ENCODE data around the gene CRYGA.

CRYGA gene

GRCh38 chr2:208156439-208156838 lies 7.0 kb downstream of the CRYGA start:
- DNase-seq (ENCODE audit: extremely low read depth, low read depth), result no peak

GRCh38 chr2:208153156-208153555 lies 10.2 kb downstream of the CRYGA start:
- no peak for DNase-seq (ENCODE audit: extremely low read depth, low read depth)
- no peak for TF ChIP-seq CTCF (IDR thresholded peaks at IDR 0.05; ENCODE audit: low read depth, low read length)

More at GRCh38 chr2:208156439-208156838, 7.0 kb downstream of the CRYGA start:
- TF ChIP-seq CTCF (IDR thresholded peaks at IDR 0.05; ENCODE audit: low read depth, low read length), result no peak

GRCh38 chr2:208150956-208151355 lies 12.4 kb downstream of the CRYGA start:
- DNase-seq (ENCODE audit: extremely low read depth, low read depth), result no peak
- TF ChIP-seq CTCF (IDR thresholded peaks at IDR 0.05; ENCODE audit: low read depth, low read length), result no peak

- DNase-seq (ENCODE audit: extremely low read depth, low read depth), result no peak
- TF ChIP-seq CTCF (IDR thresholded peaks at IDR 0.05; ENCODE audit: low read depth, low read length), result no peak
Observed at GRCh38 chr2:208150094-208150493, 13.3 kb downstream of the CRYGA start.

GRCh38 chr2:208148803-208149202 lies 14.6 kb downstream of the CRYGA start:
- no peak for DNase-seq (ENCODE audit: extremely low read depth, low read depth)

GRCh38 chr2:208147759-208148158 lies 15.6 kb downstream of the CRYGA start:
- TF ChIP-seq CTCF (IDR thresholded peaks at IDR 0.05; ENCODE audit: low read depth, low read length), result no peak
- no peak for DNase-seq (ENCODE audit: extremely low read depth, low read depth)

More at GRCh38 chr2:208148803-208149202, 14.6 kb downstream of the CRYGA start:
- no peak for TF ChIP-seq CTCF (IDR thresholded peaks at IDR 0.05; ENCODE audit: low read depth, low read length)

- DNase-seq (ENCODE audit: extremely low read depth, low read depth), result no peak
- TF ChIP-seq CTCF (IDR thresholded peaks at IDR 0.05; ENCODE audit: low read depth, low read length), result no peak
Observed at GRCh38 chr2:208147008-208147407, 16.4 kb downstream of the CRYGA start.
